CD4-positive, alpha-beta T cell treated with Interleukin-15 for 4 hours (primary cell): ENCODE data around the gene FAM135A.
"Not testable (repeated sequence)": the region's sequence is repeated elsewhere in the genome, so short reads cannot be mapped to it uniquely, and the experiment has no call there.

Source experiments
- DNase-seq: peaks from one replicate; pipeline ENCODE4 v3.0.0-alpha.2; 2020; ENCODE audit warnings: low spot score

FAM135A gene

DNA sequence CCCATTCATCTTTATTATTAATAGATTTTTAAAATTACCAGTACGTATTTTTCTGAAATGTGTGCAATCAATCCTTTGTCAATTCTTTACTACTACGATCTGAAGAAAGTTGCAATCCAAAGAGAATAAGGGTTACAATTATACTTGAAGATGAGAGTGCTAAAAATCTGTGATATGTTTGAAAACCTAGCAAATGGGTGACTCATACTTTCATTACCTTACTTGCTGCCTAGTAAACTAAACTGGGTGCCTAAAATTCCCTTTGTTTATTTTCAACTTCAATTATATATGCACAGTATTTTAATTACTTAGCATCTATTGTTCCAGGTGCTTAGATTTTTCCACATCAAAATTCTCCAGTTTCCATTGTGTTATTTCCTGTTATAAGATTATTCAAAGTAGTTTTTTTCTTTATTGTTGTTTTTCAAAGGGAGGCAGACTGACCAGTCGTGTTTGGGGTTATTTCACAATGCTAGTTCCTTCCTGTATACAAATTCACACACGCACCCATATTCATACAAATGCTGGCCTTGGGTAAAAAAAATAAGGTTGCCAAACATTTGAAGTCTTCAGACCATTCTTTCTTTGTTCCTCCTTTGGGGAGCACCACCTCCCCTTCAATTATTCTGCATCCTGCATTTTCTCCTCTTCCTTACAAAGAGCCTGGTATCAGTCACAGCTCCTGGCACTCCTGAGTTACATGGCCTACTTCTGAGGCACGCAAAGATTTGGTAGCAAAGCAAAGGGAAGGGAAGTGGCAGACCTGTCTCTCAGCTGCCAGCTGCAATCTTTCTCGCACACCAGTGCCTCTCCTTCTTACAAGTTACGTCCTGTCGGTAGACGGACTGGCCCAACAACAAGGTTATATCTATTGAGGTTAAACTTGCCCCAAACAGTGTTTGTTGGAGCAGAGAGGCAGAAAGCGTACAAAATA, 16.2 kb upstream of the FAM135A start:
- DNase-seq = no peak

- no peak for DNase-seq
Observed at GRCh38 chr6:70398783-70399728, 14.3 kb upstream of the FAM135A start.

GRCh38 chr6:70404658-70405057, 8.7 kb upstream of the FAM135A start:
- no peak for DNase-seq

- no peak for DNase-seq
Observed at GRCh38 chr6:70409216-70409615, 4.1 kb upstream of the FAM135A start.

GRCh38 chr6:70411542-70412251, 1.6 kb upstream of the FAM135A start:
- no peak for DNase-seq

- DNase-seq = no peak
Observed at GRCh38 chr6:70412252-70413113, 825 bp upstream of the FAM135A start.

DNA sequence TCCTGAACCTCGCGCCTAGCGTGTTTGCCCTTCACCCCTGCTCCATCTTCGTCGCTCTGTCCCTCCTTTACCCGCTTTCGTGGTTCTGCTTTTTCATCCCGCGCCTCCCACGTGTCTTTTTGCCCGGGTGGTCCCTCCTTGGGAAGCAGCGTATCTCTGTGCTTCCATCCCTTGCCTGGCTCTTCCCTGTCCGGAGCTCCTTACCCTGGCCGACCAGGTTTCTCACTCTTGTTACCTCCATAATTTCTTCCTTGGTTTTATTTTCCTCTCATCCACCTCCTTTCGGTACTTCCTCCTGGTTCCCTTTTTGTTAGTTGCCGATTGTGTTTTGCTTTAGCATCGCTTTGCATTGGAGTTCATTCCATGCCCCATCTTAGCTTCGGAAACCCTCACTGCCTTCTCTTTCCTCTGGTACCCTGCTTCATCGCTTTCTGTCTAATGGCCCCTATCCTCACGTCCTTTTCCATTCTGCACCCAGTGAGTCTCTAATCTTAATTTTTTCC, 735 bp downstream of the FAM135A start:
- DNase-seq = no peak

- no peak for DNase-seq
Observed at GRCh38 chr6:70414813-70415212, 1.5 kb downstream of the FAM135A start.

- DNase-seq = no peak
Observed at GRCh38 chr6:70415247-70415646, 1.9 kb downstream of the FAM135A start.

DNA sequence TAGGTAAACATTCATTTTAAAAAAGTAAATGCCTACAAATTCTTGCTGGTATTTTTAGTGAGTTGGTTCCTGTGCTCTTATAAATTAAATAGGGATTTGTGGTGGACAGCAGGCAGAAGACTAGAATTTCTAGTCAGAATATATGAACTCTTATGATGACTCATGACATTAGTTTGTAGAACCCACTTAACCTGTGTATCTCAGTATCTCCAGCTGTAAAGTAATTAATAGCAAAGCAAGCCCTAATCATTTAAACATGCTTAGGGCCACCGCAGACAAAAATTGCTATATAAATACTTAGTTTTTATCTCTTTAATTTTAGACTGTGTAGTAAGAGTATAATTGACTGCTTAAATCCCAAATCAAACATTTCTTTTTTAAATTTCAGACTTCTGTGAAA, 2.4 kb downstream of the FAM135A start:
- no peak for DNase-seq

DNA sequence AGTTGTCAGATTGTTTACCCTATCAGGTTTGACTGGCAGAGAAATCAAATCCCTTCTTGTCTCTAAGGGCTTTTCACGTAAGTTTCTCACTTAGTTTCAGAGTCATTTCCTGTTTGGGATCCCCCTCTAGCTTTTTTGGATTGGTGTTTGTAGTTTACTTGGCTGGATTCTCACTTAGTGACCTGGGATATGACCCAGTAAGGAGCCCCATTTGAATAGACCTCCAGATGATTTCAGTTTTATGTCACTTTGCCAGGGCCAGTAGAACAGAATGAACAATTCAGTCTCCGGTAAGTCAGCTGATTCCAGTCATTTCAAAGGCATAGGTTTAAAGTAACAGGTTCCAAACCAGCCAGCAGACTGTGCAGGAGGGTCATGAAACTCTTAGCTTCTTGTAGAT, 8.2 kb downstream of the FAM135A start:
- DNase-seq = no peak

DNA sequence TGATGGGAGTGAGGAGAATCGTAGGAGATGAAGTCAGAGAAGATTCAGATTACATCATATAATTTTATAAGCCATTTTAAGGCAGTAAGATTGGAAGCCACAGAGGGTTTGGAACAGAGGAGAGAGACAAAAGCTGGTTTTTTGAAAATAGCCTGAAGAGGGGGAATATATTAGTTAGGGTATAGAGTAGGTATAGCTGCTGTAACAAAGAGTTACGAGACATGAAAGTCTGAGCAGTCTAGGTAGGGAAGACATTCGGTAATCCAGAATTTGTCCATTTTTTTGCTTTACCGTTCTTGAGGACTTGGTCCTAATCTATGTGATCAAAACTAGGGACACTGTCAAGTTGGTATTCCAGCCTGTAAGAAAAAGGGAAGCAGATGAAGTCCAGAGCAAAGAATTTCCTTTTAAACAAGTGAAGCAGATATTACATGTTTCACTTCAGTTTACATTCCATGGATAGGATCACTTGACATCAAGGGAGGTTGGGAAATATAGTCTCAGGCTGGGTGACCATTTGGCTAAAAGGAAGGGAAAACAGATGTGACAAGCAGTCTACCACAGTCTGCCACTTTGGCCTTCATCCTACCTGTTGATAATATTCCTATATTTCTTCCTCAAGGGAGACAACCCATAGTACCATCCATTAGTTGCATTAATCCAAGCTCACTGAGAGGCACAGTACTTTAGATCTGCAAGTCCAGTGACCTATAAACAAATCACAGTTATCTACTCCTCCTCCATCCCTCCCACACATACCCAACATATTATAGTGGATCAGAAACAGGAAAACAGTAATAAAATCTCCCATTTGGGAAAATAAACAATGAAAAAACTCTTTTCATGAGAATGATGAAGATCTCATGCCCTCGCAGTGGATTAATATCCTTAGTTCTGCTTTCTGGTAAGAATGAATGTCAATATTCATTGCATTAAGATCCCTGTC, 10.2 kb downstream of the FAM135A start:
- DNase-seq = no peak

DNA sequence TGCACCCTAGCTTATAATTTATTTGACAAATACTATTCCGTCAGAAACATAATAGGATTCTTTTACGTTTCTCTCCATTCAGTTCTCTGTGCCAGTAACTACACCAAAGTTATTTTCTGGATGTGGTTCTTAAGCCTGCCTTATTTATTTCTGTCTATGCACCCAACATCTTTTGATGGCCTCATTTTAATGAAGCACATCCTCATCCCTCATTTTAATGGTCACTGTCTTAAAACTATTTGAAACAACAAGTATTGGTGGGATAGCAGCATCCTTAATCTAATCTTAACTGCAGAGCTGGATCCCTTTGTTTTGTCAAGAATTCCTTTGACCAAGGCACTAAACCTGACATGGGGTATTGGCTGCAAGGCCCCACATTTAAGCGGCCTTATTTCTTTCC, 11.0 kb downstream of the FAM135A start:
- no peak for DNase-seq

DNA sequence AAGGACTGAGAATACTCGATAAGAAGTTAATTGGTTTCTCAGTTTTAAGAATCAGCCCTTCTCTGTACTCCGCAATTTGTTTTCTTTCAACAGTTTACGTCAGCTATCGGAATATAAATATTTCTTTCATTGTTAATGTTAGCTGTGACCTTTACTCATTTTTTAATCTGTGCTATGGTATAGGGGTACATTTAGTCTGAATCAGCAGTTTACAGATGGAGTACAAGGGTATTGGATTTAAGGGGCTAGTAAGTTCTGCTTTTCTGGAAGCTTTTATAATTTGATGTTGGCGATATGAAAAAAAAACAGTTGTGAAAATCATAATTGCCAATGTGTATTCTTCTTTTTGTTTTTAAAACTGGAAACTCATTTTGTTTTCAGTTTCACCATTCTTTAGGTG, 23.0 kb downstream of the FAM135A start:
- no peak for DNase-seq

GRCh38 chr6:70445001-70445400, 31.7 kb downstream of the FAM135A start:
- DNase-seq = no peak

- DNase-seq = not testable (repeated sequence)
Observed at GRCh38 chr6:70447343-70448070, 34.2 kb downstream of the FAM135A start.

GRCh38 chr6:70453899-70454298, 40.6 kb downstream of the FAM135A start:
- not testable (repeated sequence) for DNase-seq

GRCh38 chr6:70456735-70457134, 43.4 kb downstream of the FAM135A start:
- DNase-seq = no peak

GRCh38 chr6:70459235-70459634, 45.9 kb downstream of the FAM135A start:
- no peak for DNase-seq
